22Rv1 (cell line): Measurements from ENCODE around the gene NAA11.

Source experiments
- H3K27ac ChIP-seq: fragments of 450-650 bp; 2 replicates; pipeline ENCODE4 v1.5.1; 2017
- CTCF ChIP-seq: fragments of 450-650 bp; IDR thresholded peaks from 2 replicates; pipeline ENCODE4 v1.5.1; 2017; ENCODE audit warnings: mild to moderate bottlenecking
- ZFX ChIP-seq: fragments of 450-650 bp; IDR thresholded peaks from 2 replicates; pipeline ENCODE4 v1.6.1; 2017; ENCODE audit warnings: antibody characterized with exemption, borderline replicate concordance

Gene NAA11

GRCh38 chr4:79297479-79297878 is 28.4 kb downstream of the NAA11 start:
- TF ChIP-seq CTCF (no peak), ZFX (no peak)
- H3K27ac ChIP-seq = no peak overlapping the region

- no peak for TF ChIP-seq CTCF
- TF ChIP-seq ZFX = no peak
- no peak overlapping the region for H3K27ac ChIP-seq
Observed at GRCh38 chr4:79296768-79297428, 29.0 kb downstream of the NAA11 start.

GRCh38 chr4:79295086-79295485 is 30.8 kb downstream of the NAA11 start:
- no peak overlapping the region for H3K27ac ChIP-seq
- no peak for TF ChIP-seq ZFX
- no peak for TF ChIP-seq CTCF

GRCh38 chr4:79294064-79294463 is 31.8 kb downstream of the NAA11 start:
- TF ChIP-seq CTCF (no peak), ZFX (no peak)
- H3K27ac ChIP-seq = no peak overlapping the region

- TF ChIP-seq ZFX (no peak), CTCF (no peak)
- H3K27ac ChIP-seq = no peak overlapping the region
Observed at GRCh38 chr4:79292008-79292407, 33.9 kb downstream of the NAA11 start.

- H3K27ac ChIP-seq = no peak overlapping the region
- TF ChIP-seq CTCF (no peak), ZFX (no peak)
Observed at GRCh38 chr4:79290376-79290775, 35.5 kb downstream of the NAA11 start.

GRCh38 chr4:79288185-79288584 is 37.7 kb downstream of the NAA11 start:
- no peak overlapping the region for H3K27ac ChIP-seq
- TF ChIP-seq CTCF = no peak
- no peak for TF ChIP-seq ZFX
